Measurements from ENCODE around the gene CCDC7. TPM values are rescaled to one million over a fixed set of nuclear protein-coding genes. Genes with fewer than 3 reads are reported as not detected.

The CCDC7 gene
- total RNA-seq, 1 experiment from 2014 or later = 7.4 TPM

DNA sequence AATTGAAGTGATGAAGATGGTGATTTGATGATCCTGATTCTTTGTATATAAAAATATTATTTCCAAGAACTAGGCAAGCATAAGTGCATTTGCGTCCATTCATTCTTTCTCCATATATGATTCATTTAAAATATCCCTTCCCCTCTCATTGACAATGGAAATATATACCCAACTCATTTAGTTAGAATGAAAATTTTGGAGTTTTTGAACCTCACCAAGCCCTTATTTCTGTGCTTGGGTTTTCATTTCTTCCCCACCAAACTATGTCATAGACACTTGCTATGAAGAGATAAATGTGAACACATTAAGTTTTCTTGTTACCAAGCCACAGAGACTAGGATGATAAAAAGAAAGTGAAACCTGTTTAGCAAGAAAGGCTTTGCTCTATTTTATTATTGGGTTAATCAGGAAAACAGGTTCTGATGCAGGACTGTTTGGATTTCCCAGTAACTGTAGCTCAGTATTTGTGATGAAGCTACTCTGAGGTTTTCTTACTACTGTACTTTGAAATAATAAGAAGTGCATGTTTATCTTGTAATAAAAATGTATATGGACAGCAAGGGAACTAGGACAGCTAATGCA lies 443.8 kb downstream of the CCDC7 start:
- DNase-seq = no peak
- Mint-ChIP-seq H3K27me3 (ENCODE audit: unreplicated experiment) (no peaks in the 10 kb centered on the region), H3K9me3 (ENCODE audit: low read depth, unreplicated experiment) (no peaks in the 10 kb centered on the region), H3K36me3 (ENCODE audit: insufficient read depth, unreplicated experiment) (peaks cover 68% of the 10 kb centered on the region), H3K4me3 (ENCODE audit: low read depth, unreplicated experiment) (no peak overlapping the region), H3K27ac (ENCODE audit: unreplicated experiment) (peak overlapping the region; percentile 40), H3K4me1 (ENCODE audit: low read depth, unreplicated experiment) (no peaks in the 10 kb centered on the region)
- CTCF ChIA-PET = no interaction called here
- TF ChIP-seq, protein P1, sequence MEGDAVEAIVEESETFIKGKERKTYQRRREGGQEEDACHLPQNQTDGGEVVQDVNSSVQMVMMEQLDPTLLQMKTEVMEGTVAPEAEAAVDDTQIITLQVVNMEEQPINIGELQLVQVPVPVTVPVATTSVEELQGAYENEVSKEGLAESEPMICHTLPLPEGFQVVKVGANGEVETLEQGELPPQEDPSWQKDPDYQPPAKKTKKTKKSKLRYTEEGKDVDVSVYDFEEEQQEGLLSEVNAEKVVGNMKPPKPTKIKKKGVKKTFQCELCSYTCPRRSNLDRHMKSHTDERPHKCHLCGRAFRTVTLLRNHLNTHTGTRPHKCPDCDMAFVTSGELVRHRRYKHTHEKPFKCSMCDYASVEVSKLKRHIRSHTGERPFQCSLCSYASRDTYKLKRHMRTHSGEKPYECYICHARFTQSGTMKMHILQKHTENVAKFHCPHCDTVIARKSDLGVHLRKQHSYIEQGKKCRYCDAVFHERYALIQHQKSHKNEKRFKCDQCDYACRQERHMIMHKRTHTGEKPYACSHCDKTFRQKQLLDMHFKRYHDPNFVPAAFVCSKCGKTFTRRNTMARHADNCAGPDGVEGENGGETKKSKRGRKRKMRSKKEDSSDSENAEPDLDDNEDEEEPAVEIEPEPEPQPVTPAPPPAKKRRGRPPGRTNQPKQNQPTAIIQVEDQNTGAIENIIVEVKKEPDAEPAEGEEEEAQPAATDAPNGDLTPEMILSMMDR (IDR thresholded peaks at IDR 0.05; ENCODE audit: unreplicated experiment) = no peak
- no TSS peak for BruUV-seq (replicated peaks)
- intact Hi-C loops (cut with micrococcal nuclease; ENCODE audit: unreplicated experiment) = no loop called here

DNA sequence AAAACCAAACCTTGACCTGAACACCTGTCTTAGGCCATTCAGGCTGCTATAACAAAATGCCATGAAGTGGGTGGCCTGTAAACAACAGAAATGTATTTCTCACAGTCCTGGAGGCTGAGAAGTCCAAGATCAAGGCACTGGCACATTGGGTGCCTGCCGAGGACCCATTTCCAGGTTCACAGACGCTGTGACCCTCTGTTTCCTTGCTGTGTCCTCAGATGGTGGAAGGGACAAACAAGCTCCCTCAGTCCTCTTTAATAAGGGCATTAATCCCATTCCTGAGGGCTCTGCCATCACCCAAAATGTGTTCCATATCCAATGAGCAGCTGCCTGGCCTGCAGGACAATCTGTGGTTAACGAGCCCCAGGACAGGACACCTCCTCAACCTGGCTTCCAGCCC lies 444.5 kb downstream of the CCDC7 start:
- H3K27me3 Mint-ChIP-seq (ENCODE audit: unreplicated experiment) = no peaks in the 10 kb centered on the region
- H3K27ac Mint-ChIP-seq (ENCODE audit: unreplicated experiment) = peak overlapping the region; percentile 74
- intact Hi-C loops (cut with micrococcal nuclease; ENCODE audit: unreplicated experiment) = no loop called here
- H3K9me3 Mint-ChIP-seq (ENCODE audit: low read depth, unreplicated experiment) = no peaks in the 10 kb centered on the region
- peaks cover 6% of the 10 kb centered on the region for H3K4me1 Mint-ChIP-seq (ENCODE audit: low read depth, unreplicated experiment)
- CTCF ChIA-PET = no interaction called here
- peaks cover 73% of the 10 kb centered on the region for H3K36me3 Mint-ChIP-seq (ENCODE audit: insufficient read depth, unreplicated experiment)
- TF ChIP-seq, protein P1 (IDR thresholded peaks at IDR 0.05; ENCODE audit: unreplicated experiment) = no peak
- BruUV-seq (replicated peaks) = no TSS peak
- DNase-seq = no peak
- H3K4me3 Mint-ChIP-seq (ENCODE audit: low read depth, unreplicated experiment) = no peak overlapping the region

DNA sequence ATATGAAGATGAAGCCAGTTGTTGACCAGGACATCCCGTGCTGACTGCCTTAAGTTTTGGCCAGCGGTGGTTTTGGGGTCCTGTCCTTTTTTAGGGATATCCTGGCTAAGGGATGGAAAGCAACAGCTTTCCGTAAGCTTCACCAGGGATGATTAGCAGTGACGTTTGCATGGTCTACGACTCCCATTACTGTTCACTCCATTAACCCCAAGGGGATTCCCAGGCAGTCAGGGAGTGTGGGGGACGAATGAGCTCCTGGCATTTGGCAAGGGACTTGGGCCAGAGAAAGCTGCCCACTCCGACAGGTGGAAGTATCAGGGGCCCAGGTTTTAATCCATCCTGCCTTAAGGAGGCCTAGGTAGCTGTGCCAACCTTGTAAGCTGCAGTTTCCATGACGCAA lies 445.3 kb downstream of the CCDC7 start:
- CTCF ChIA-PET = no interaction called here
- DNase-seq = no peak

DNA sequence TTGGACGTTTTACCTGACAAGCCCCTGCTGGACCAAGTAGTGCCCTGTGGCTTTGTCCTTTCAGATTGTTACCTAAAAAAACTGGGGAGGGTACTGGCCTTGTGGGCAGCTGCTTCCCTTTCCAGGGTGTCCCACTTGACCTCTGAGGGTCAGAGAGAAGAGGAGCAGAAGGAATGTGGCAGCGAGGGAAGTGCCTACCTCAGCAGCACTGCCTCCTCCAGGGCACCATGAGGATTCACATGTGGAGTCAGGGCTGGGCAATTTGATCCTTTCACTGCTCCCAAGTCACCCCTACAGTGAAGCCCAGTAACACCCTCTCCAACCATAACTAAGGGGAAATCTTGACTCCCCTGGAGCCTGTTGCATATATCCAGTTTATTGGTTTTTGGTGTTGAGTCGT lies 447.5 kb downstream of the CCDC7 start:
- H3K27ac Mint-ChIP-seq (ENCODE audit: unreplicated experiment) = peak overlapping the region; percentile 66

More for the DNA sequence above, 445.3 kb downstream of the CCDC7 start:
- peaks cover 74% of the 10 kb centered on the region for H3K36me3 Mint-ChIP-seq (ENCODE audit: insufficient read depth, unreplicated experiment)
- H3K27ac Mint-ChIP-seq (ENCODE audit: unreplicated experiment) = peak overlapping the region; percentile 74
- TF ChIP-seq, protein P1 (IDR thresholded peaks at IDR 0.05; ENCODE audit: unreplicated experiment) = no peak
- H3K9me3 Mint-ChIP-seq (ENCODE audit: low read depth, unreplicated experiment) = no peaks in the 10 kb centered on the region
- intact Hi-C loops (cut with micrococcal nuclease; ENCODE audit: unreplicated experiment) = no loop called here
- peaks cover 8% of the 10 kb centered on the region for H3K4me1 Mint-ChIP-seq (ENCODE audit: low read depth, unreplicated experiment)
- no peak overlapping the region for H3K4me3 Mint-ChIP-seq (ENCODE audit: low read depth, unreplicated experiment)
- H3K27me3 Mint-ChIP-seq (ENCODE audit: unreplicated experiment) = no peaks in the 10 kb centered on the region
- no TSS peak for BruUV-seq (replicated peaks)

More for the DNA sequence above, 447.5 kb downstream of the CCDC7 start:
- TF ChIP-seq, protein P1 (IDR thresholded peaks at IDR 0.05; ENCODE audit: unreplicated experiment) = no peak
- CTCF ChIA-PET = no interaction called here
- DNase-seq = no peak
- Mint-ChIP-seq H3K27me3 (ENCODE audit: unreplicated experiment) (no peaks in the 10 kb centered on the region), H3K4me3 (ENCODE audit: low read depth, unreplicated experiment) (no peak overlapping the region), H3K4me1 (ENCODE audit: low read depth, unreplicated experiment) (peaks cover 8% of the 10 kb centered on the region), H3K9me3 (ENCODE audit: low read depth, unreplicated experiment) (no peaks in the 10 kb centered on the region), H3K36me3 (ENCODE audit: insufficient read depth, unreplicated experiment) (peaks cover 83% of the 10 kb centered on the region)
- no TSS peak for BruUV-seq (replicated peaks)
- intact Hi-C loops (cut with micrococcal nuclease; ENCODE audit: unreplicated experiment) = no loop called here

Measured in Calu3 (cell line).